NCI-H526 (cell line): ENCODE measurements around the gene ADARB1.
"Not testable (repeated sequence)": the region's sequence is repeated elsewhere in the genome, so short reads cannot be mapped to it uniquely, and the experiment has no call there.

Experiments
- DNase-seq, 2 experiments: peaks; one replicate each; lab custom pipeline; 2025; lab: John Stamatoyannopoulos, UW

The ADARB1 gene

GRCh38 chr21:45074048-45074817 is at the start of gene ADARB1:
Gene ADARB1 (plus strand): TSS chr21:45074580. CDS start chr21:45171657, 97,077 bp downstream.
- peak; percentile 65 to 90 for DNase-seq

GRCh38 chr21:45026066-45026745 is 48.2 kb upstream of the ADARB1 start:
- no peak for DNase-seq

GRCh38 chr21:45026826-45027225 is 47.6 kb upstream of the ADARB1 start:
- no peak for DNase-seq

GRCh38 chr21:45027241-45028196 is 46.9 kb upstream of the ADARB1 start:
- no peak for DNase-seq

GRCh38 chr21:45028645-45029044 is 45.7 kb upstream of the ADARB1 start:
- DNase-seq: not testable (repeated sequence)

- DNase-seq: peak in 1 of 2 experiments; percentile 32
Observed at GRCh38 chr21:45029298-45029947, 45.0 kb upstream of the ADARB1 start.

- DNase-seq: no peak
Observed at GRCh38 chr21:45029948-45030681, 44.3 kb upstream of the ADARB1 start.

GRCh38 chr21:45030682-45031570 is 43.5 kb upstream of the ADARB1 start:
- no peak for DNase-seq

- no peak for DNase-seq
Observed at GRCh38 chr21:45031571-45032191, 42.7 kb upstream of the ADARB1 start.

GRCh38 chr21:45032332-45032731 is 42.0 kb upstream of the ADARB1 start:
- DNase-seq: no peak

GRCh38 chr21:45032977-45033710 is 41.2 kb upstream of the ADARB1 start:
- DNase-seq: no peak

- no peak for DNase-seq
Observed at GRCh38 chr21:45033791-45034555, 40.4 kb upstream of the ADARB1 start.

GRCh38 chr21:45034556-45035476 is 39.6 kb upstream of the ADARB1 start:
- no peak for DNase-seq

GRCh38 chr21:45035477-45035848 is 38.9 kb upstream of the ADARB1 start:
- DNase-seq: no peak

- no peak for DNase-seq
Observed at GRCh38 chr21:45036630-45037029, 37.8 kb upstream of the ADARB1 start.

GRCh38 chr21:45037986-45038385 is 36.4 kb upstream of the ADARB1 start:
- DNase-seq: no peak
